Endothelial cell of umbilical vein (primary cell): ENCODE results near the gene SIM2. TPM values are rescaled to one million over a fixed set of nuclear protein-coding genes. Genes with fewer than 3 reads are reported as not detected.

Source experiments
- BruUV-seq: library from RNA; stranded (reverse); fragments of 400-500 nt; replicated peaks from 2 replicates; lab custom pipeline; 2021; lab: Mats Ljungman, UMichigan
- CTCF ChIA-PET: fragments of 300-600, 350-600 bp; sonication (Branson Sonifier 250); formaldehyde crosslinking; loops from one replicate; lab custom pipeline; 2021; ENCODE audit warnings: antibody characterized with exemption, inconsistent platforms; lab: Charles Lee
- POLR2A ChIA-PET: fragments of 300-600, 350-600 bp; sonication (Branson Sonifier 250); formaldehyde crosslinking; loops from one replicate; lab custom pipeline; 2021; ENCODE audit warnings: antibody characterized with exemption, inconsistent platforms; lab: Charles Lee
- DNase-seq: peaks from one replicate; pipeline ENCODE4 v3.0.0-alpha.2; 2011; ENCODE audit warnings: low read depth, low spot score
- FAIRE-seq: peaks from 2 replicates; lab custom pipeline; 2011; peaks lifted over from hg19 to GRCh38; lab: Jason Lieb, UNC
- H2AFZ ChIP-seq: 2 replicates; pipeline ENCODE4 v1.6.0; 2012; ENCODE audit warnings: low read depth, low read length, control low read depth, inconsistent platforms
- H3K27ac ChIP-seq: 2 replicates; pipeline ENCODE4 v1.5.1; 2011; ENCODE audit warnings: low read depth, mild to moderate bottlenecking, control low read depth, low read length, moderate library complexity; ENCODE audit not compliant: insufficient read depth
- H3K27me3 ChIP-seq, 2 experiments: 2 replicates each; pipeline versions ENCODE4 v1.6.0 to v1.6.1; 2011; ENCODE audit warnings: low read length in 2 of 2, mixed read lengths in 1 of 2; ENCODE audit not compliant: control insufficient read depth in 2 of 2, insufficient read depth in 2 of 2
- H3K36me3 ChIP-seq, 2 experiments: 2 replicates in 1 of 2; 3 replicates in 1 of 2; pipeline ENCODE4 v1.5.1; 2011; ENCODE audit warnings: low read length in 2 of 2, mild to moderate bottlenecking in 1 of 2, moderate library complexity in 1 of 2; ENCODE audit not compliant: control insufficient read depth in 2 of 2, insufficient read depth in 2 of 2; ENCODE audit errors: extremely low read depth in 1 of 2
- H3K4me1 ChIP-seq: 3 replicates; pipeline ENCODE4 v1.5.1; 2011; ENCODE audit warnings: mild to moderate bottlenecking, low read length; ENCODE audit not compliant: control insufficient read depth, insufficient read depth; ENCODE audit errors: extremely low read depth
- H3K4me2 ChIP-seq: 2 replicates; pipeline ENCODE4 v1.6.1; 2011; ENCODE audit warnings: low read length, control low read depth, mixed read lengths; ENCODE audit not compliant: insufficient read depth
- H3K4me3 ChIP-seq, 3 experiments: fragments of 200-600 bp in 1 of 3; sonication (generic), shearing (Covaris generic) in 1 of 3; replicated peaks in 1 of 3; 2 replicates each; pipeline ENCODE4 v1.5.1; 2011 to 2016; ENCODE audit warnings: control low read depth in 3 of 3, low read length in 3 of 3, mild to moderate bottlenecking in 2 of 3, inconsistent platforms in 1 of 3, low read depth in 1 of 3, moderate library complexity in 1 of 3; ENCODE audit not compliant: insufficient read depth in 1 of 3
- H3K79me2 ChIP-seq: 2 replicates; pipeline ENCODE4 v1.6.0; 2012; ENCODE audit warnings: low read length, inconsistent platforms; ENCODE audit not compliant: control insufficient read depth, insufficient read depth
- H3K9ac ChIP-seq: replicated peaks from 2 replicates; pipeline ENCODE3; 2011; ENCODE audit warnings: low read length, control low read depth; ENCODE audit not compliant: insufficient read depth; ENCODE audit errors: extremely low read depth
- H3K9me1 ChIP-seq: replicated peaks from 3 replicates; pipeline ENCODE4 v1.6.0; 2011; ENCODE audit warnings: mild to moderate bottlenecking, low read length; ENCODE audit not compliant: control insufficient read depth, insufficient read depth; ENCODE audit errors: extremely low read depth
- H3K9me3 ChIP-seq: replicated peaks from 2 replicates; pipeline ENCODE4 v1.5.1; 2012; ENCODE audit warnings: low read length, inconsistent platforms; ENCODE audit not compliant: control insufficient read depth, insufficient read depth
- H4K20me1 ChIP-seq: replicated peaks from 2 replicates; pipeline ENCODE3; 2011; ENCODE audit warnings: mild to moderate bottlenecking, low read length; ENCODE audit not compliant: control insufficient read depth, insufficient read depth; ENCODE audit errors: extremely low read depth
- CTCF ChIP-seq, 2 donors: IDR thresholded peaks; 1 replicate in 1 of 2; 2 replicates in 1 of 2; pipeline ENCODE4 v1.5.1; 2011; ENCODE audit warnings: low read length in 2 of 2, mild to moderate bottlenecking in 2 of 2, moderate library complexity in 2 of 2, control low read depth in 1 of 2, inconsistent platforms in 1 of 2, low read depth in 1 of 2; ENCODE audit not compliant: insufficient read depth in 1 of 2; ENCODE audit errors: extremely low read depth in 1 of 2
- EZH2 ChIP-seq: IDR thresholded peaks from 2 replicates; pipeline ENCODE4 v1.6.1; 2012; ENCODE audit warnings: borderline replicate concordance, low read depth, mild to moderate bottlenecking, moderate library complexity, low read length, inconsistent platforms; ENCODE audit not compliant: severe bottlenecking
- FOS ChIP-seq: IDR thresholded peaks from 2 replicates; pipeline ENCODE4 v1.6.1; 2011; ENCODE audit warnings: mild to moderate bottlenecking, low read length, moderate library complexity, borderline replicate concordance; ENCODE audit not compliant: insufficient read depth
- GATA2 ChIP-seq: IDR thresholded peaks from 2 replicates; pipeline ENCODE4 v1.7.0; 2011; ENCODE audit warnings: low read depth, mild to moderate bottlenecking, moderate library complexity, mixed read lengths, low read length; ENCODE audit not compliant: insufficient read length, insufficient read depth
- JUN ChIP-seq: IDR thresholded peaks from 2 replicates; pipeline ENCODE4 v1.6.1; 2011; ENCODE audit warnings: borderline replicate concordance, low read depth; ENCODE audit not compliant: insufficient read length, insufficient read depth
- MAX ChIP-seq: IDR thresholded peaks from 2 replicates; pipeline ENCODE4 v1.6.1; 2011; ENCODE audit not compliant: insufficient read depth, insufficient read length
- MYC ChIP-seq: IDR thresholded peaks from one replicate; pipeline ENCODE4 v1.6.1; 2011; ENCODE audit warnings: mild to moderate bottlenecking, low read depth, low read length
- POLR2A ChIP-seq: IDR thresholded peaks from 2 replicates; pipeline ENCODE4 v1.6.1; 2012; ENCODE audit warnings: low read depth, mild to moderate bottlenecking, control low read depth, low read length
- POLR2AphosphoS5 ChIP-seq: IDR thresholded peaks from 2 replicates; pipeline ENCODE4 v1.6.1; 2012; ENCODE audit warnings: low read depth, mild to moderate bottlenecking, control low read depth, low read length, moderate library complexity; ENCODE audit not compliant: insufficient read depth
- dilution Hi-C: fragments of 300-500 bp; cut with MboI; formaldehyde crosslinking; loops from one replicate; pipeline ENCODE4 v1.15.0; 2019; ENCODE audit warnings: low sequenced_read_pairs; ENCODE audit not compliant: extremely low pct_ligation_motif_present
- intact Hi-C: fragments of 100-400 bp; cut with micrococcal nuclease; formaldehyde crosslinking; loops from one replicate; pipeline ENCODE4 v1.10.0; 2022
- polyA plus RNA-seq, 4 experiments: library from polyadenylated mRNA; depleted of rRNA in 3 of 4; stranded (reverse) in 3 of 4; unstranded in 1 of 4; fragments of >200 nt; gene quantifications; 2 replicates each; pipeline versions ENCODE4 v1.2.1 to v1.2.3, GENCODE V29; 2011 to 2012; ENCODE audit warnings: missing spikeins in 1 of 4
- total RNA-seq: library from RNA; stranded (reverse); gene quantifications from 2 replicates; pipeline ENCODE4 v1.2.3, GENCODE V29; 2021

SIM2 gene
- total and polyA plus RNA-seq, 2 donors (not counting 3 experiments of a cell fraction or from before 2014, with no cell fraction given): not detected

- no peaks in the 10 kb centered on the region for H3K79me2 ChIP-seq
- dilution Hi-C loops: no loop called here
- H3K4me1 ChIP-seq: no peaks in the 10 kb centered on the region
- no peaks in the 10 kb centered on the region for H3K9me1 ChIP-seq
- BruUV-seq: no TSS peak
- no peak overlapping the region for H2AFZ ChIP-seq
- H3K27ac ChIP-seq: no peak overlapping the region
- no peaks in the 10 kb centered on the region for H3K36me3 ChIP-seq
- H3K9me3 ChIP-seq: no peaks in the 10 kb centered on the region
- no peak overlapping the region for H3K4me3 ChIP-seq
- H3K4me2 ChIP-seq: no peak overlapping the region
- ChIA-PET POLR2A (no interaction called here), CTCF (no interaction called here)
- no peaks in the 10 kb centered on the region for H3K27me3 ChIP-seq
- no peak for FAIRE-seq
- no peak for TF ChIP-seq MAX
- no peak for TF ChIP-seq JUN
- no peak for TF ChIP-seq GATA2
- TF ChIP-seq MYC: no peak
- TF ChIP-seq CTCF (IDR thresholded peaks at IDR 0.05; ENCODE audit: extremely low read depth in 1 of 2, insufficient read depth in 1 of 2, low read depth in 1 of 2, low read length in 2 of 2): no peak
- no peak for TF ChIP-seq EZH2
- TF ChIP-seq POLR2A: no peak
- no peak for TF ChIP-seq POLR2AphosphoS5
- TF ChIP-seq FOS: no peak
- intact Hi-C loops: no loop called here
- H3K9ac ChIP-seq: no peak overlapping the region
- H4K20me1 ChIP-seq: no peaks in the 10 kb centered on the region
- no peak for DNase-seq
Observed at GRCh38 chr21:36790616-36791015, 91.7 kb downstream of the SIM2 start.
